Retinal pigment epithelial cell (primary cell): ENCODE data around the gene LRRC25.

Experiments
- DNase-seq: peaks from one replicate; pipeline ENCODE4 v3.0.0-alpha.2; 2010; ENCODE audit warnings: low read depth
- H3K4me3 ChIP-seq: 2 replicates; pipeline ENCODE4 v1.5.1; 2011; ENCODE audit warnings: mild to moderate bottlenecking, low read length, control low read depth, moderate library complexity
- CTCF ChIP-seq: conservative IDR thresholded peaks from 2 replicates; pipeline ENCODE4 v1.5.1; 2011; ENCODE audit warnings: low read depth, low read length, control low read depth, inconsistent platforms

Gene LRRC25

GRCh38 chr19:18379803-18380747 is 17.3 kb downstream of the LRRC25 start:
- H3K4me3 ChIP-seq, result no peak overlapping the region
- no peak for DNase-seq
- no peak for TF ChIP-seq CTCF

GRCh38 chr19:18377026-18377425 is 20.4 kb downstream of the LRRC25 start:
- no peak overlapping the region for H3K4me3 ChIP-seq
- no peak for TF ChIP-seq CTCF
- DNase-seq, result no peak

GRCh38 chr19:18373892-18374629 is 23.4 kb downstream of the LRRC25 start:
- TF ChIP-seq CTCF, result no peak
- H3K4me3 ChIP-seq, result no peak overlapping the region
- DNase-seq, result peak; percentile 98

- no peak for DNase-seq
- no peak for TF ChIP-seq CTCF
- H3K4me3 ChIP-seq, result no peak overlapping the region
These were observed 24.0 kb downstream of the LRRC25 start for GRCh38 chr19:18373407-18373891.

GRCh38 chr19:18368504-18369222 is 28.8 kb downstream of the LRRC25 start:
- H3K4me3 ChIP-seq, result no peak overlapping the region
- TF ChIP-seq CTCF, result no peak
- DNase-seq, result no peak

GRCh38 chr19:18366021-18366435 is 31.4 kb downstream of the LRRC25 start:
- no peak overlapping the region for H3K4me3 ChIP-seq
- no peak for DNase-seq
- no peak for TF ChIP-seq CTCF
